ENCODE measurements around the gene FRMD8.
"Not testable (repeated sequence)": the region's sequence is repeated elsewhere in the genome, so short reads cannot be mapped to it uniquely, and the experiment has no call there.

FRMD8 gene

GRCh38 chr11:65436412-65437032 is 50.1 kb downstream of the FRMD8 start:
- DNase-seq (ENCODE audit: low read depth), result no peak

- no peak for DNase-seq (ENCODE audit: low read depth)
Observed at GRCh38 chr11:65437436-65438227, 51.2 kb downstream of the FRMD8 start.

GRCh38 chr11:65438257-65439151 is 52.1 kb downstream of the FRMD8 start:
- DNase-seq (ENCODE audit: low read depth), result no peak

- no peak for DNase-seq (ENCODE audit: low read depth)
Observed at GRCh38 chr11:65439331-65440181, 53.1 kb downstream of the FRMD8 start.

GRCh38 chr11:65440831-65441499 is 54.5 kb downstream of the FRMD8 start:
- DNase-seq (ENCODE audit: low read depth), result no peak

- no peak for DNase-seq (ENCODE audit: low read depth)
Observed at GRCh38 chr11:65442842-65443331, 56.5 kb downstream of the FRMD8 start.

- DNase-seq (ENCODE audit: low read depth), result no peak
Observed at GRCh38 chr11:65444314-65445051, 58.0 kb downstream of the FRMD8 start.

GRCh38 chr11:65445101-65445603 is 58.7 kb downstream of the FRMD8 start:
- no peak for DNase-seq (ENCODE audit: low read depth)

GRCh38 chr11:65445604-65446445 is 59.4 kb downstream of the FRMD8 start:
- DNase-seq (ENCODE audit: low read depth), result no peak

- DNase-seq (ENCODE audit: low read depth), result no peak
Observed at GRCh38 chr11:65446446-65447277, 60.2 kb downstream of the FRMD8 start.

- DNase-seq (ENCODE audit: low read depth), result no peak
Observed at GRCh38 chr11:65448074-65448417, 61.6 kb downstream of the FRMD8 start.

GRCh38 chr11:65448418-65449105 is 62.1 kb downstream of the FRMD8 start:
- DNase-seq (ENCODE audit: low read depth), result no peak

- not testable (repeated sequence) for DNase-seq (ENCODE audit: low read depth)
Observed at GRCh38 chr11:65451301-65451700, 64.9 kb downstream of the FRMD8 start.

- not testable (repeated sequence) for DNase-seq (ENCODE audit: low read depth)
Observed at GRCh38 chr11:65452259-65452658, 65.8 kb downstream of the FRMD8 start.

GRCh38 chr11:65452806-65453490 is 66.5 kb downstream of the FRMD8 start:
- no peak for DNase-seq (ENCODE audit: low read depth)

GRCh38 chr11:65454311-65454695 is 67.9 kb downstream of the FRMD8 start:
- DNase-seq (ENCODE audit: low read depth), result no peak
